ENCODE data around the gene GLI1.

Gene GLI1

GRCh38 chr12:57470286-57470969 lies 10.8 kb downstream of the GLI1 start:
- no peaks in the 10 kb centered on the region for H3K9me3 Mint-ChIP-seq
- no peak overlapping the region for H3K27ac Mint-ChIP-seq
- TF ChIP-seq CTCF (IDR thresholded peaks at IDR 0.05): no peak
- DNase-seq: no peak
- peaks cover 6% of the 10 kb centered on the region for H3K4me1 Mint-ChIP-seq
- H3K4me3 Mint-ChIP-seq: no peak overlapping the region
- peaks cover 74% of the 10 kb centered on the region for H3K27me3 Mint-ChIP-seq (ENCODE audit: low read depth, poor library complexity)
- no peaks in the 10 kb centered on the region for H3K36me3 Mint-ChIP-seq (ENCODE audit: low read depth)

GRCh38 chr12:57470970-57471656 lies 11.5 kb downstream of the GLI1 start:
- no peak for TF ChIP-seq CTCF (IDR thresholded peaks at IDR 0.05)
- Mint-ChIP-seq H3K9me3 (no peaks in the 10 kb centered on the region), H3K4me3 (no peak overlapping the region), H3K36me3 (ENCODE audit: low read depth) (no peaks in the 10 kb centered on the region), H3K27ac (no peak overlapping the region), H3K27me3 (ENCODE audit: low read depth, poor library complexity) (peaks cover 75% of the 10 kb centered on the region), H3K4me1 (peaks cover 11% of the 10 kb centered on the region)
- DNase-seq: no peak

GRCh38 chr12:57471661-57472060 lies 12.1 kb downstream of the GLI1 start:
- H3K9me3 Mint-ChIP-seq: no peaks in the 10 kb centered on the region
- H3K27ac Mint-ChIP-seq: no peak overlapping the region
- peaks cover 80% of the 10 kb centered on the region for H3K27me3 Mint-ChIP-seq (ENCODE audit: low read depth, poor library complexity)
- H3K36me3 Mint-ChIP-seq (ENCODE audit: low read depth): no peaks in the 10 kb centered on the region
- TF ChIP-seq CTCF (IDR thresholded peaks at IDR 0.05): no peak
- no peak for DNase-seq
- H3K4me1 Mint-ChIP-seq: peaks cover 16% of the 10 kb centered on the region
- H3K4me3 Mint-ChIP-seq: no peak overlapping the region

GRCh38 chr12:57472391-57472790 lies 12.8 kb downstream of the GLI1 start:
- DNase-seq: no peak
- no peaks in the 10 kb centered on the region for H3K9me3 Mint-ChIP-seq
- no peak overlapping the region for H3K27ac Mint-ChIP-seq
- H3K4me3 Mint-ChIP-seq: no peak overlapping the region
- peaks cover 23% of the 10 kb centered on the region for H3K4me1 Mint-ChIP-seq
- H3K27me3 Mint-ChIP-seq (ENCODE audit: low read depth, poor library complexity): peaks cover 86% of the 10 kb centered on the region
- TF ChIP-seq CTCF (IDR thresholded peaks at IDR 0.05): no peak
- H3K36me3 Mint-ChIP-seq (ENCODE audit: low read depth): no peaks in the 10 kb centered on the region

GRCh38 chr12:57473392-57473791 lies 13.8 kb downstream of the GLI1 start:
- no peak for DNase-seq
- peaks cover 87% of the 10 kb centered on the region for H3K27me3 Mint-ChIP-seq (ENCODE audit: low read depth, poor library complexity)
- H3K4me3 Mint-ChIP-seq: no peak overlapping the region
- H3K9me3 Mint-ChIP-seq: no peaks in the 10 kb centered on the region
- H3K27ac Mint-ChIP-seq: no peak overlapping the region
- no peak for TF ChIP-seq CTCF (IDR thresholded peaks at IDR 0.05)
- peaks cover 33% of the 10 kb centered on the region for H3K4me1 Mint-ChIP-seq
- H3K36me3 Mint-ChIP-seq (ENCODE audit: low read depth): no peaks in the 10 kb centered on the region

GRCh38 chr12:57473886-57474285 lies 14.3 kb downstream of the GLI1 start:
- H3K27me3 Mint-ChIP-seq (ENCODE audit: low read depth, poor library complexity): peaks cover 90% of the 10 kb centered on the region

More at GRCh38 chr12:57473886-57474285, 14.3 kb downstream of the GLI1 start:
- no peaks in the 10 kb centered on the region for H3K9me3 Mint-ChIP-seq
- H3K4me3 Mint-ChIP-seq: no peak overlapping the region
- peaks cover 38% of the 10 kb centered on the region for H3K4me1 Mint-ChIP-seq
- no peak overlapping the region for H3K27ac Mint-ChIP-seq
- TF ChIP-seq CTCF (IDR thresholded peaks at IDR 0.05): no peak
- no peaks in the 10 kb centered on the region for H3K36me3 Mint-ChIP-seq (ENCODE audit: low read depth)
- DNase-seq: no peak
